ENCODE measurements around the gene TTC33.
A peak's percentile ranks its signal among the peaks of the same experiment; 100 is the strongest.
"Not testable (repeated sequence)": the region's sequence is repeated elsewhere in the genome, so short reads cannot be mapped to it uniquely, and the experiment has no call there.

TTC33 gene

GRCh38 chr5:40755407-40756365 lies at the start of gene TTC33:
TSS of gene TTC33 (minus strand) at chr5:40755961. CDS start at chr5:40747018, 8,943 bp downstream.
- peak; percentile 88 for DNase-seq

- no peak for DNase-seq
Observed at GRCh38 chr5:40801771-40802562, 46.2 kb upstream of the TTC33 start.

GRCh38 chr5:40799258-40799657 lies 43.5 kb upstream of the TTC33 start:
- DNase-seq, result no peak

GRCh38 chr5:40798801-40799210 lies 43.0 kb upstream of the TTC33 start:
- DNase-seq, result no peak

GRCh38 chr5:40798012-40798800 lies 42.4 kb upstream of the TTC33 start, which contains the start of gene PRKAA1:
TSS of gene PRKAA1 (minus strand) at chr5:40798374. CDS start at chr5:40798189, 185 bp downstream.
- DNase-seq, result peak; percentile 85

GRCh38 chr5:40797273-40798011 lies 41.7 kb upstream of the TTC33 start:
- DNase-seq, result peak; percentile 59

- DNase-seq, result no peak
Observed at GRCh38 chr5:40796487-40796889, 40.7 kb upstream of the TTC33 start.

- DNase-seq, result not testable (repeated sequence)
Observed at GRCh38 chr5:40794877-40795276, 39.1 kb upstream of the TTC33 start.

GRCh38 chr5:40794340-40794739 lies 38.6 kb upstream of the TTC33 start:
- not testable (repeated sequence) for DNase-seq

GRCh38 chr5:40792691-40793090 lies 36.9 kb upstream of the TTC33 start:
- DNase-seq, result not testable (repeated sequence)

- DNase-seq, result no peak
Observed at GRCh38 chr5:40791715-40792139, 36.0 kb upstream of the TTC33 start.

GRCh38 chr5:40790947-40791593 lies 35.3 kb upstream of the TTC33 start:
- no peak for DNase-seq

- not testable (repeated sequence) for DNase-seq
Observed at GRCh38 chr5:40788941-40789340, 33.2 kb upstream of the TTC33 start.

GRCh38 chr5:40787986-40788385 lies 32.2 kb upstream of the TTC33 start:
- DNase-seq, result no peak

GRCh38 chr5:40786664-40787063 lies 30.9 kb upstream of the TTC33 start:
- DNase-seq, result not testable (repeated sequence)

- DNase-seq, result no peak
Observed at GRCh38 chr5:40784916-40785315, 29.2 kb upstream of the TTC33 start.

GRCh38 chr5:40784027-40784653 lies 28.4 kb upstream of the TTC33 start:
- DNase-seq, result no peak

GRCh38 chr5:40781843-40782409 lies 26.2 kb upstream of the TTC33 start:
- DNase-seq, result no peak

GRCh38 chr5:40780858-40781257 lies 25.1 kb upstream of the TTC33 start:
- DNase-seq, result no peak

- no peak for DNase-seq
Observed at GRCh38 chr5:40780199-40780598, 24.4 kb upstream of the TTC33 start.
